SH-SY5Y (cell line): Measurements from ENCODE around the gene ANXA7.

Experiments used
- GATA2 ChIP-seq: IDR thresholded peaks from 2 replicates; pipeline ENCODE4 v1.6.1; 2011; ENCODE audit warnings: mild to moderate bottlenecking, low read depth, low read length
- GATA3 ChIP-seq: IDR thresholded peaks from 2 replicates; pipeline ENCODE4 v1.6.1; 2011; ENCODE audit warnings: low read depth, mild to moderate bottlenecking, low read length, moderate library complexity

The ANXA7 gene

GRCh38 chr10:73388228-73388627 is 25.6 kb downstream of the ANXA7 start:
- TF ChIP-seq GATA3, result no peak
- no peak for TF ChIP-seq GATA2

GRCh38 chr10:73386583-73386982 is 27.3 kb downstream of the ANXA7 start:
- no peak for TF ChIP-seq GATA2
- TF ChIP-seq GATA3, result no peak

GRCh38 chr10:73379064-73379748 is 34.7 kb downstream of the ANXA7 start:
- no peak for TF ChIP-seq GATA3
- TF ChIP-seq GATA2, result no peak

GRCh38 chr10:73376679-73377078 is 37.2 kb downstream of the ANXA7 start:
- TF ChIP-seq GATA3, result no peak
- no peak for TF ChIP-seq GATA2

GRCh38 chr10:73368238-73368637 is 45.6 kb downstream of the ANXA7 start:
- no peak for TF ChIP-seq GATA2
- TF ChIP-seq GATA3, result no peak

- no peak for TF ChIP-seq GATA3
- no peak for TF ChIP-seq GATA2
These were observed 47.2 kb downstream of the ANXA7 start for GRCh38 chr10:73366381-73367298.

- TF ChIP-seq GATA3, result no peak
- TF ChIP-seq GATA2, result no peak
These were observed 48.9 kb downstream of the ANXA7 start for GRCh38 chr10:73364964-73365363.

GRCh38 chr10:73359492-73359891 is 54.4 kb downstream of the ANXA7 start:
- TF ChIP-seq GATA3, result no peak
- TF ChIP-seq GATA2, result no peak

- no peak for TF ChIP-seq GATA2
- no peak for TF ChIP-seq GATA3
These were observed 55.3 kb downstream of the ANXA7 start, which contains the start of gene CFAP70 for GRCh38 chr10:73358331-73359279. Gene CFAP70 (minus strand): TSS chr10:73358864. CDS start chr10:73354796, 4,068 bp downstream.

- TF ChIP-seq GATA3 (no peak), GATA2 (no peak)
These were observed 56.0 kb downstream of the ANXA7 start for GRCh38 chr10:73357821-73358220.

- TF ChIP-seq GATA3 (no peak), GATA2 (no peak)
These were observed 56.7 kb downstream of the ANXA7 start for GRCh38 chr10:73357166-73357565.

- TF ChIP-seq GATA3, result no peak
- TF ChIP-seq GATA2, result no peak
These were observed 69.6 kb downstream of the ANXA7 start for GRCh38 chr10:73344269-73344668.

GRCh38 chr10:73340121-73340520 is 73.7 kb downstream of the ANXA7 start:
- TF ChIP-seq GATA2 (no peak), GATA3 (no peak)

- TF ChIP-seq GATA3, result no peak
- TF ChIP-seq GATA2, result no peak
These were observed 74.4 kb downstream of the ANXA7 start for GRCh38 chr10:73339436-73339835.
